ENCODE measurements around the gene PODXL. TPM values are rescaled to one million over a fixed set of nuclear protein-coding genes. Genes with fewer than 3 reads are reported as not detected.

Gene PODXL
- total and polyA plus RNA-seq, 4 donors = 1.2 to 3.6 (median 1.6) TPM

DNA sequence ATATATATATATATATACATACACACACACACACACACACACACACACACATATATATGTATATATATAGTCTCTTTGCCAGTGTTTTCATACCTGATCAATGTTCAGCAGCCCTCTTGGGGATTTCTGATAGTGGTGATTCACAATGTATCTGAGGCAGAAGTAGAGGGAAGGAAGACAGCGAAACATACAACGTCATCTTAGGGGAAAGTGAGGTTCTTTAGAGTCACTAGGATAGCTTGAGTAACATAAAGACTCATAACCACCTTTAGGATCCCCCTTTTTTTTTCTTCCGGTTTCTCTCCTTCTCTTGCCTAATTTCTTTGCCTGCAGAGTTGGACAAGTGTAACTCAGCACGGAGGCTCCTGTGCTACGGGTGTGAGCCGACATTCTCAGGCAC lies 56.6 kb downstream of the PODXL start:
- H3K36me3 ChIP-seq (ENCODE audit: control insufficient read depth in 4 of 4, insufficient read depth in 3 of 4, low read depth in 1 of 4, low read length in 3 of 4) = peaks cover 0 to 1% (median 0%) of the 10 kb centered on the region in 4 donors
- TF ChIP-seq CTCF (IDR thresholded peaks at IDR 0.05; ENCODE audit: low read depth, low read length, missing input control) (no peak), FOXA2 (IDR thresholded peaks at IDR 0.05) (no peak), RXRA (IDR thresholded peaks at IDR 0.05) (no peak), YY1 (IDR thresholded peaks at IDR 0.05) (no peak), GABPA (IDR thresholded peaks at IDR 0.05 in 1 of 2, conservative IDR thresholded peaks at IDR 0.05 in 1 of 2) (no peak), FOXA1 (IDR thresholded peaks at IDR 0.05) (no peak), HNF4G (IDR thresholded peaks at IDR 0.05) (no peak), RAD21 (IDR thresholded peaks at IDR 0.05) (no peak), SP1 (IDR thresholded peaks at IDR 0.05) (no peak)
- TF ChIP-seq, protein P1, sequence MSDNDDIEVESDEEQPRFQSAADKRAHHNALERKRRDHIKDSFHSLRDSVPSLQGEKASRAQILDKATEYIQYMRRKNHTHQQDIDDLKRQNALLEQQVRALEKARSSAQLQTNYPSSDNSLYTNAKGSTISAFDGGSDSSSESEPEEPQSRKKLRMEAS (IDR thresholded peaks at IDR 0.05) = no peak
- WGBS = 98% methylated on average over 6 of the region's 6 CpGs

GRCh38 chr7:131498237-131498885 lies 58.1 kb downstream of the PODXL start:
- peak overlapping the region; percentile 70 to 72 for H3K27ac ChIP-seq (ENCODE audit: low read depth in 1 of 2, low read length in 2 of 2)

More for the DNA sequence above, 56.6 kb downstream of the PODXL start:
- DNase-seq (ENCODE audit: low spot score) = no peak
- Histone ChIP-seq H3K27me3 (ENCODE audit: control insufficient read depth in 4 of 4, insufficient read depth in 4 of 4, low read length in 3 of 4) (no peaks in the 10 kb centered on the region), H3K4me3 (ENCODE audit: low read depth in 1 of 3, low read length in 3 of 3) (no peak overlapping the region), H3K9ac (ENCODE audit: low read depth in 1 of 2, low read length in 2 of 2) (no peak overlapping the region), H3K27ac (ENCODE audit: low read depth in 1 of 2, low read length in 2 of 2) (no peak overlapping the region), H3K9me3 (ENCODE audit: control insufficient read depth in 4 of 4, low read length in 3 of 4) (no peaks in the 10 kb centered on the region), H3K4me1 (ENCODE audit: control insufficient read depth in 4 of 4, insufficient read depth in 4 of 4, low read length in 3 of 4) (peaks cover 12 to 38% (median 18%) of the 10 kb centered on the region in 4 donors)

More at GRCh38 chr7:131498237-131498885, 58.1 kb downstream of the PODXL start:
- peaks cover 8 to 29% (median 13%) of the 10 kb centered on the region in 4 donors for H3K4me1 ChIP-seq (ENCODE audit: control insufficient read depth in 4 of 4, insufficient read depth in 4 of 4, low read length in 3 of 4)
- DNase-seq (ENCODE audit: low spot score) = no peak
- TF ChIP-seq HNF4G (IDR thresholded peaks at IDR 0.05) = peak; percentile 30
- TF ChIP-seq, protein P2, sequence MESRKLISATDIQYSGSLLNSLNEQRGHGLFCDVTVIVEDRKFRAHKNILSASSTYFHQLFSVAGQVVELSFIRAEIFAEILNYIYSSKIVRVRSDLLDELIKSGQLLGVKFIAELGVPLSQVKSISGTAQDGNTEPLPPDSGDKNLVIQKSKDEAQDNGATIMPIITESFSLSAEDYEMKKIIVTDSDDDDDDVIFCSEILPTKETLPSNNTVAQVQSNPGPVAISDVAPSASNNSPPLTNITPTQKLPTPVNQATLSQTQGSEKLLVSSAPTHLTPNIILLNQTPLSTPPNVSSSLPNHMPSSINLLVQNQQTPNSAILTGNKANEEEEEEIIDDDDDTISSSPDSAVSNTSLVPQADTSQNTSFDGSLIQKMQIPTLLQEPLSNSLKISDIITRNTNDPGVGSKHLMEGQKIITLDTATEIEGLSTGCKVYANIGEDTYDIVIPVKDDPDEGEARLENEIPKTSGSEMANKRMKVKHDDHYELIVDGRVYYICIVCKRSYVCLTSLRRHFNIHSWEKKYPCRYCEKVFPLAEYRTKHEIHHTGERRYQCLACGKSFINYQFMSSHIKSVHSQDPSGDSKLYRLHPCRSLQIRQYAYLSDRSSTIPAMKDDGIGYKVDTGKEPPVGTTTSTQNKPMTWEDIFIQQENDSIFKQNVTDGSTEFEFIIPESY (IDR thresholded peaks at IDR 0.05) = peak; percentile 64
- TF ChIP-seq RXRA (IDR thresholded peaks at IDR 0.05) = peak; percentile 75 to 76
- no peak for TF ChIP-seq CTCF (IDR thresholded peaks at IDR 0.05; ENCODE audit: low read depth, low read length, missing input control)
- no peak for TF ChIP-seq GABPA (IDR thresholded peaks at IDR 0.05 in 1 of 2, conservative IDR thresholded peaks at IDR 0.05 in 1 of 2)
- TF ChIP-seq, protein P3, sequence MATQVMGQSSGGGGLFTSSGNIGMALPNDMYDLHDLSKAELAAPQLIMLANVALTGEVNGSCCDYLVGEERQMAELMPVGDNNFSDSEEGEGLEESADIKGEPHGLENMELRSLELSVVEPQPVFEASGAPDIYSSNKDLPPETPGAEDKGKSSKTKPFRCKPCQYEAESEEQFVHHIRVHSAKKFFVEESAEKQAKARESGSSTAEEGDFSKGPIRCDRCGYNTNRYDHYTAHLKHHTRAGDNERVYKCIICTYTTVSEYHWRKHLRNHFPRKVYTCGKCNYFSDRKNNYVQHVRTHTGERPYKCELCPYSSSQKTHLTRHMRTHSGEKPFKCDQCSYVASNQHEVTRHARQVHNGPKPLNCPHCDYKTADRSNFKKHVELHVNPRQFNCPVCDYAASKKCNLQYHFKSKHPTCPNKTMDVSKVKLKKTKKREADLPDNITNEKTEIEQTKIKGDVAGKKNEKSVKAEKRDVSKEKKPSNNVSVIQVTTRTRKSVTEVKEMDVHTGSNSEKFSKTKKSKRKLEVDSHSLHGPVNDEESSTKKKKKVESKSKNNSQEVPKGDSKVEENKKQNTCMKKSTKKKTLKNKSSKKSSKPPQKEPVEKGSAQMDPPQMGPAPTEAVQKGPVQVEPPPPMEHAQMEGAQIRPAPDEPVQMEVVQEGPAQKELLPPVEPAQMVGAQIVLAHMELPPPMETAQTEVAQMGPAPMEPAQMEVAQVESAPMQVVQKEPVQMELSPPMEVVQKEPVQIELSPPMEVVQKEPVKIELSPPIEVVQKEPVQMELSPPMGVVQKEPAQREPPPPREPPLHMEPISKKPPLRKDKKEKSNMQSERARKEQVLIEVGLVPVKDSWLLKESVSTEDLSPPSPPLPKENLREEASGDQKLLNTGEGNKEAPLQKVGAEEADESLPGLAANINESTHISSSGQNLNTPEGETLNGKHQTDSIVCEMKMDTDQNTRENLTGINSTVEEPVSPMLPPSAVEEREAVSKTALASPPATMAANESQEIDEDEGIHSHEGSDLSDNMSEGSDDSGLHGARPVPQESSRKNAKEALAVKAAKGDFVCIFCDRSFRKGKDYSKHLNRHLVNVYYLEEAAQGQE (IDR thresholded peaks at IDR 0.05) = peak; percentile 45
- TF ChIP-seq EGR1 (IDR thresholded peaks at IDR 0.05; ENCODE audit: low read depth in 2 of 2) = no peak
- TF ChIP-seq JUND (IDR thresholded peaks at IDR 0.05) = peak; percentile 75 to 87
- TF ChIP-seq, protein P1 (IDR thresholded peaks at IDR 0.05) = peak; percentile 79
- TF ChIP-seq RAD21 (IDR thresholded peaks at IDR 0.05) = peak in 1 of 2 donors; percentile 51
- TF ChIP-seq SP1 (IDR thresholded peaks at IDR 0.05) = peak; percentile 69
- peak; percentile 86 for TF ChIP-seq YY1 (IDR thresholded peaks at IDR 0.05)
- TF ChIP-seq TAF1 (conservative IDR thresholded peaks at IDR 0.05) = no peak
- no peak for TF ChIP-seq NR2F2 (IDR thresholded peaks at IDR 0.05)
- TF ChIP-seq ATF3 (IDR thresholded peaks at IDR 0.05) = peak; percentile 41
- no peak for TF ChIP-seq FOXA1 (IDR thresholded peaks at IDR 0.05)
- peak; percentile 78 to 81 for TF ChIP-seq HNF4A (conservative IDR thresholded peaks at IDR 0.05)
- TF ChIP-seq FOXA2 (IDR thresholded peaks at IDR 0.05) = peak; percentile 80
- H3K4me3 ChIP-seq (ENCODE audit: low read depth in 1 of 3, low read length in 3 of 3) = no peak overlapping the region
- no peaks in the 10 kb centered on the region for H3K9me3 ChIP-seq (ENCODE audit: control insufficient read depth in 4 of 4, low read length in 3 of 4)
- WGBS = 46% methylated on average over 4 of the region's 4 CpGs
- H3K9ac ChIP-seq (ENCODE audit: low read depth in 1 of 2, low read length in 2 of 2) = no peak overlapping the region
- no peaks in the 10 kb centered on the region for H3K27me3 ChIP-seq (ENCODE audit: control insufficient read depth in 4 of 4, insufficient read depth in 4 of 4, low read length in 3 of 4)
- peaks cover 0 to 1% (median 0%) of the 10 kb centered on the region in 4 donors for H3K36me3 ChIP-seq (ENCODE audit: control insufficient read depth in 4 of 4, insufficient read depth in 3 of 4, low read depth in 1 of 4, low read length in 3 of 4)
